Endodermal cell (in vitro differentiated cells): ENCODE measurements around the gene LIG3. TPM values are rescaled to one million over a fixed set of nuclear protein-coding genes. Genes with fewer than 3 reads are reported as not detected.

ENCODE experiments used
- DNase-seq: peaks from one replicate; pipeline ENCODE4 v3.0.0-alpha.2; 2017
- H3K27ac ChIP-seq: 2 replicates; pipeline ENCODE4 v1.5.1; 2013; ENCODE audit warnings: mild to moderate bottlenecking, low read depth, low read length, moderate library complexity
- H3K27me3 ChIP-seq: 2 replicates; pipeline ENCODE4 v1.6.1; 2013; ENCODE audit warnings: mild to moderate bottlenecking, low read length, moderate library complexity; ENCODE audit not compliant: insufficient read depth, control insufficient read depth, poor library complexity, severe bottlenecking
- H3K36me3 ChIP-seq: 2 replicates; pipeline ENCODE4 v1.7.0; 2013; ENCODE audit warnings: mild to moderate bottlenecking, low read length, moderate library complexity; ENCODE audit not compliant: control insufficient read depth, insufficient read depth
- H3K4me1 ChIP-seq: one replicate; pipeline ENCODE4 v1.7.0; 2013; ENCODE audit warnings: low read length; ENCODE audit not compliant: control insufficient read depth, insufficient read depth
- H3K4me3 ChIP-seq: 2 replicates; pipeline ENCODE4 v1.5.1; 2013; ENCODE audit warnings: mild to moderate bottlenecking, low read length, moderate library complexity
- H3K9ac ChIP-seq: 2 replicates; pipeline ENCODE4 v1.6.1; 2013; ENCODE audit warnings: mild to moderate bottlenecking, low read length, moderate library complexity; ENCODE audit not compliant: poor library complexity, severe bottlenecking; ENCODE audit errors: extremely low read depth
- H3K9me3 ChIP-seq: 2 replicates; pipeline ENCODE4 v1.6.1; 2013; ENCODE audit warnings: mild to moderate bottlenecking, low read length, moderate library complexity; ENCODE audit not compliant: control insufficient read depth
- H3K27ac Mint-ChIP-seq: 2 replicates; pipeline ENCODE4 v1.8.0; 2020; ENCODE audit warnings: mixed read lengths
- H3K27me3 Mint-ChIP-seq: 2 replicates; pipeline ENCODE4 v1.8.0; 2021; ENCODE audit warnings: mild to moderate bottlenecking, mixed read lengths; ENCODE audit not compliant: insufficient read depth
- H3K36me3 Mint-ChIP-seq: 2 replicates; pipeline ENCODE4 v1.8.0; 2020; ENCODE audit warnings: low read depth, mixed read lengths
- H3K4me1 Mint-ChIP-seq: 2 replicates; pipeline ENCODE4 v1.8.0; 2020; ENCODE audit warnings: mixed read lengths
- H3K4me3 Mint-ChIP-seq: 2 replicates; pipeline ENCODE4 v1.8.0; 2020; ENCODE audit warnings: mild to moderate bottlenecking, moderate library complexity, mixed read lengths
- H3K9me3 Mint-ChIP-seq: 2 replicates; pipeline ENCODE4 v1.8.0; 2020; ENCODE audit warnings: mild to moderate bottlenecking, mixed read lengths
- WGBS, 2 experiments: methylation state at CpG; one replicate each; pipeline versions ENCODE4 v1.1.5 to v1.1.7; 2013; ENCODE audit warnings: missing lambda C conversion rate in 2 of 2, mixed read lengths in 1 of 2; ENCODE audit not compliant: insufficient coverage in 1 of 2, insufficient read length in 1 of 2; 5-methylcytosine and 5-hydroxymethylcytosine counted together
- total RNA-seq, 2 donors: library from RNA; stranded (reverse); fragmentation: NEBNext Ultra II Directional in 1 of 2; extraction: Animal tissue kit (Norgen Biotek cat#: 25700) in 1 of 2; gene quantifications; 2 replicates in 1 of 2; 3 replicates in 1 of 2; pipeline ENCODE4 v1.2.1, GENCODE V29; 2021
- TF ChIP-seq, protein P1 (sequence below): fragments of 200-600 bp; sonication (generic); conservative IDR thresholded peaks from 2 replicates; pipeline ENCODE4 v1.5.0; 2021; ENCODE audit warnings: antibody characterized with exemption, mild to moderate bottlenecking

LIG3 gene
- total RNA-seq, 2 donors from 2014 or later: 110 to 130 TPM

DNA sequence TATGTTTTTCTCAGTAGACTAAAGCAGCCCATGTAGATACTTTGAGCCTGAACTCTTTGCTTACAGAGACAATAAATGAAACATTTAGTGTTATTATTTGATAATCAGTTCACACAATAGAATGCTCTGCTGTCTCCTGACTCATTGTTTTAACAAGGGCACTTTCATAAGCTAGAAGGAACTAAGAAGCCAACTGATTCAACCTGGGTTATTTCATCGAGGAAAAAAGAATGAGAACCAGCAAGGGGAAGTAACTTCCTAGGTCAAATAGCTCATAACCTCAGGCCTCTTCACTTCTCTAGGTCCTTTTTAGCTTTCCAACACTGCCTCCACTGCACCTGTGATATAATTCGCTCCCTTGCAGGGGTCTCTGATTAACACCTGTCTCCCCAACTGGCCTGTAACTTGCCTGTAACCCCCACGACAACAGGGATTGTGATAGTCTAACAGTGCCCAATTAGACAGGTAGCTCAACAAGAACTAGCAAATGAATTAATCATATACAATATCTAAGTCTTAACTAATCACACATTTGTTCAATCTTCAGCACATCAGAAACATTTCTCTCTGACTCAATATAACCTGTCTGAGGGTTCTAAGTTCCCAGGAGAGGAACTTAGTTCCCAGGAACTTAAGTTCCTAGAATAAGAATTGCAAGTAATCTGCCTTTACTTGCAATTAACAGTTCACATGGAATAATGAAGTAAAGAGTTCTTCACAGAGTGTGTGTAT, 48.4 kb downstream of the LIG3 start:
- Histone ChIP-seq H3K4me1 (no peaks in the 10 kb centered on the region), H3K27me3 (no peaks in the 10 kb centered on the region), H3K9me3 (no peaks in the 10 kb centered on the region), H3K36me3 (peaks cover 18% of the 10 kb centered on the region), H3K27ac (no peak overlapping the region), H3K4me3 (no peak overlapping the region), H3K9ac (no peak overlapping the region)
- TF ChIP-seq, protein P1, sequence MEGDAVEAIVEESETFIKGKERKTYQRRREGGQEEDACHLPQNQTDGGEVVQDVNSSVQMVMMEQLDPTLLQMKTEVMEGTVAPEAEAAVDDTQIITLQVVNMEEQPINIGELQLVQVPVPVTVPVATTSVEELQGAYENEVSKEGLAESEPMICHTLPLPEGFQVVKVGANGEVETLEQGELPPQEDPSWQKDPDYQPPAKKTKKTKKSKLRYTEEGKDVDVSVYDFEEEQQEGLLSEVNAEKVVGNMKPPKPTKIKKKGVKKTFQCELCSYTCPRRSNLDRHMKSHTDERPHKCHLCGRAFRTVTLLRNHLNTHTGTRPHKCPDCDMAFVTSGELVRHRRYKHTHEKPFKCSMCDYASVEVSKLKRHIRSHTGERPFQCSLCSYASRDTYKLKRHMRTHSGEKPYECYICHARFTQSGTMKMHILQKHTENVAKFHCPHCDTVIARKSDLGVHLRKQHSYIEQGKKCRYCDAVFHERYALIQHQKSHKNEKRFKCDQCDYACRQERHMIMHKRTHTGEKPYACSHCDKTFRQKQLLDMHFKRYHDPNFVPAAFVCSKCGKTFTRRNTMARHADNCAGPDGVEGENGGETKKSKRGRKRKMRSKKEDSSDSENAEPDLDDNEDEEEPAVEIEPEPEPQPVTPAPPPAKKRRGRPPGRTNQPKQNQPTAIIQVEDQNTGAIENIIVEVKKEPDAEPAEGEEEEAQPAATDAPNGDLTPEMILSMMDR: no peak
- WGBS, 2 experiments: 89% methylated on average over 3 of the region's 3 CpGs
- peaks cover 29% of the 10 kb centered on the region for H3K36me3 Mint-ChIP-seq
- no peaks in the 10 kb centered on the region for H3K9me3 Mint-ChIP-seq
- H3K4me3 Mint-ChIP-seq: no peak overlapping the region
- H3K4me1 Mint-ChIP-seq: no peaks in the 10 kb centered on the region
- no peak for DNase-seq
- H3K27me3 Mint-ChIP-seq: no peaks in the 10 kb centered on the region
- H3K27ac Mint-ChIP-seq: no peak overlapping the region

DNA sequence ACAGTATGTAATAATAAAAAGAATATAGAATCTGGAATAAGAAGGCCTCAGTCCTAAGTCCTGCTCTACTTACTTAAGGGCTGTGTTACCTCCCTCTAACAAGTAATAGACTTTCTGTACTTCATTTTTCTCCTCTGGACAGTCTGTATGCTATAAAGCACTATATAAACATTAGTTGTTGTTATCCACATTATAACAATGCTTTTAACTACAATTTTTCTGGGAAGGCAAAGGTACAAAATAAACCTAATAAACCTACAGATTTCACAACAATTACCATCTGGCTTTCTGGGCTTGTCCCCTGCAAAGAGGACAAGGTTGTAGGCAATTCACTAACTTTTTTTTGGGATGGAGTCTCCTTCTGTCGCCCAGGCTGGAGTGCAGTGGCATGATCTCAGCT, 50.5 kb downstream of the LIG3 start:
- Mint-ChIP-seq H3K9me3 (no peaks in the 10 kb centered on the region), H3K4me3 (no peak overlapping the region), H3K36me3 (peaks cover 24% of the 10 kb centered on the region), H3K27ac (no peak overlapping the region), H3K27me3 (no peaks in the 10 kb centered on the region), H3K4me1 (no peaks in the 10 kb centered on the region)
- Histone ChIP-seq H3K36me3 (peaks cover 7% of the 10 kb centered on the region), H3K27ac (no peak overlapping the region), H3K9me3 (no peaks in the 10 kb centered on the region), H3K9ac (no peak overlapping the region), H3K4me1 (no peaks in the 10 kb centered on the region), H3K27me3 (no peaks in the 10 kb centered on the region), H3K4me3 (no peak overlapping the region)
- DNase-seq: no peak
- TF ChIP-seq, protein P1: no peak
- 100% methylated on average over 1 of the region's 1 CpG; no CpG with 5 or more reads in 1 of the 2 experiments for WGBS, 2 experiments

DNA sequence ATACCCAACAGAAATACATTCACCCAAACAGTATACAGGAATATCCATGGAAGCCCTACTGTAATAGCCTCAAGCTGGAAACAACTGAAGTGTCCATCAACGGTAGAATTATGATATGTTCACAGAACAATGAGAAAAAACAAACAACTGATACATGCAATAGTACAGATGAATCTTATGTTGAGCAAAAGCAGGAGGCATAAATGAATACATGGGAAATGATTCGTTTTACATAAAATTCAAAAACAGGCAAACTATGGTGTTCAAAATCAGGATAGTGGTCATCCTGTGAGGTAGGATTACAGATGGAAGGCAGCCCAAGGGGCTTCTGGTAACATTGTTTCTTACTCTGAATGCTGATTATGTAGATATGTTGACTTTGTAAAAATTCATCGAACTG, 58.1 kb downstream of the LIG3 start:
- DNase-seq: no peak
- H3K4me1 ChIP-seq: no peaks in the 10 kb centered on the region
- no peak overlapping the region for H3K9ac ChIP-seq
- TF ChIP-seq, protein P1: no peak
- 92 to 98% methylated on average over 1 to 2 of the region's 3 CpGs for WGBS, 2 experiments
- no peak overlapping the region for H3K27ac ChIP-seq
- H3K36me3 ChIP-seq: peaks cover 4% of the 10 kb centered on the region
- H3K4me3 ChIP-seq: no peak overlapping the region
- peaks cover 30% of the 10 kb centered on the region for H3K36me3 Mint-ChIP-seq
- H3K9me3 Mint-ChIP-seq: peaks cover 2% of the 10 kb centered on the region
- no peak overlapping the region for H3K4me3 Mint-ChIP-seq
- no peak overlapping the region for H3K27ac Mint-ChIP-seq
- H3K4me1 Mint-ChIP-seq: peaks cover 4% of the 10 kb centered on the region
- no peaks in the 10 kb centered on the region for H3K27me3 ChIP-seq
- no peaks in the 10 kb centered on the region for H3K9me3 ChIP-seq
- no peaks in the 10 kb centered on the region for H3K27me3 Mint-ChIP-seq
